DOHH2 (cell line): Measurements from ENCODE around the gene UBXN6.

ENCODE experiments used
- EZH2phosphoT487 ChIP-seq: fragments of 200-600 bp; sonication (generic); IDR thresholded peaks from 2 replicates; pipeline ENCODE4 v1.6.1; 2017; ENCODE audit warnings: borderline replicate concordance, mild to moderate bottlenecking, antibody characterized with exemption, low read length, moderate library complexity, mixed read lengths
- TF ChIP-seq, protein P1 (sequence below): fragments of 200-600 bp; sonication (generic); IDR thresholded peaks from one replicate; pipeline ENCODE4 v1.5.1; 2014; ENCODE audit warnings: antibody characterized with exemption, mild to moderate bottlenecking, low read depth, low read length; ENCODE audit not compliant: poor library complexity, severe bottlenecking

DNA sequence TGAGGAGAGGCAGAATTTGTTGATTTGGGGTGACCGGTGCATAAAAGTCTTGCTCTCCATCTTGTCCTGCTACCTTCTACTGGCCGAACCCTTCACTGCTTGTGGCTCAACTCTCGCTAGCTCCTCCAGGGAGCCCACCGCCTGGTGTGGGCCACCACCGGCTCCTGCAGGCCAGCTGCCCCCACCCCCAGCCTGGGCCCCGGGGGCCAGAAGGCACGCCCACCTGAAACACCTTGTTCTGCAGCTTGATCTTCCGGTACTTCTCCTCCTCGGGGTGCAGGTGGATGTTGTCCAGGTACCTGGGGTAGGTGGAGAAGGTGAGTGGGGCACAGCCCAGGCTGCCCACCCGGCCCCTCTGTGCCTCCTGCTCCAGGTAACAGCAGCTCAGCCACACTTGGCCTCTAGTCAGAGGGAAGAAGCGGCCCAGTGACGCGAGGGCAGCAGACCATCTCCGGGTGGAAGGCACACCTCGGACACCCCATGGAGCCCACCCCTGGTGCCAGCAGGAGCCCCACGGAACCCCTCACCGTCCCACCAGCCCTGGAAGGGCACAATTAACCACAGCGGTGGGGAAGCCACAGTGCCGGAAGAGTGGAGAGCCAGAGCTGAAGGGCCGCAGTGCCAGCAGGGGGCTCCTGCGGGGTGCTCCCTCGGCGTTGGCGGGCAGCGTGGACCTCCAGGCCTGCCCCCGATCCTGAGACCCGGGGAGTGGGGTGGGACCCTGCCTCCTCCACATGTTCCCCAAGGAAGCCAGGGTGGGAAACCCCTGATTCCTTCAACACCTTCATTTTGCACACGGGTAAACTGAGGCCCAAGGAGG, 10.1 kb downstream of the UBXN6 start:
- TF ChIP-seq, protein P1, sequence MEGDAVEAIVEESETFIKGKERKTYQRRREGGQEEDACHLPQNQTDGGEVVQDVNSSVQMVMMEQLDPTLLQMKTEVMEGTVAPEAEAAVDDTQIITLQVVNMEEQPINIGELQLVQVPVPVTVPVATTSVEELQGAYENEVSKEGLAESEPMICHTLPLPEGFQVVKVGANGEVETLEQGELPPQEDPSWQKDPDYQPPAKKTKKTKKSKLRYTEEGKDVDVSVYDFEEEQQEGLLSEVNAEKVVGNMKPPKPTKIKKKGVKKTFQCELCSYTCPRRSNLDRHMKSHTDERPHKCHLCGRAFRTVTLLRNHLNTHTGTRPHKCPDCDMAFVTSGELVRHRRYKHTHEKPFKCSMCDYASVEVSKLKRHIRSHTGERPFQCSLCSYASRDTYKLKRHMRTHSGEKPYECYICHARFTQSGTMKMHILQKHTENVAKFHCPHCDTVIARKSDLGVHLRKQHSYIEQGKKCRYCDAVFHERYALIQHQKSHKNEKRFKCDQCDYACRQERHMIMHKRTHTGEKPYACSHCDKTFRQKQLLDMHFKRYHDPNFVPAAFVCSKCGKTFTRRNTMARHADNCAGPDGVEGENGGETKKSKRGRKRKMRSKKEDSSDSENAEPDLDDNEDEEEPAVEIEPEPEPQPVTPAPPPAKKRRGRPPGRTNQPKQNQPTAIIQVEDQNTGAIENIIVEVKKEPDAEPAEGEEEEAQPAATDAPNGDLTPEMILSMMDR = peak; percentile 7
- TF ChIP-seq EZH2phosphoT487 = no peak
